HG03565 (cell line): ENCODE results near the gene CLTA.
A peak's percentile ranks its signal among the peaks of the same experiment; 100 is the strongest.
"Not testable (repeated sequence)": the region's sequence is repeated elsewhere in the genome, so short reads cannot be mapped to it uniquely, and the experiment has no call there.

Source experiments
- ATAC-seq: cut with Tn5 transposase; IDR thresholded peaks from one replicate; pipeline ENCODE4 v1.9.1; 2021; ENCODE audit warnings: mild to moderate bottlenecking, moderate library complexity; ENCODE audit not compliant: unreplicated experiment

CLTA gene

GRCh38 chr9:36158122-36158521 lies 32.6 kb upstream of the CLTA start:
- no peak for ATAC-seq

DNA sequence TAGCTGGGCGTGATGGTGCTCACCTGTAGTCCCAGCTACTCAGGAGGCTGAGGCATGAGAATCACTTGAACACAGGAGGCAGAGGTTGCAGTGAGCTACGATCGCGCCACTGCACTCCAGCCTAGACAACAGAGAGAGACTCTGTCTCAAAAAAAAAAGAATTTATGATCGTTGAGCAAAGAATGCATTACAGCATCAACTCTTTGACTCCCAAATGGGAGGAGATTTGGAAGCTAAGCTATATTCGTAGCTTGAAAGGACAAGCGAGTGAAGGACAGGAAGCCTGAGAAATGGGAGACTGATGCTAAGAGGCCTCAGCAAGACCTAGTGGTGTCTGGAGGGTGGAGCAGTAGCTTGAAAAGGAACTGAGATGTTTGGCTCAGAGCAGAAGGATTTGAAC lies 31.8 kb upstream of the CLTA start:
- ATAC-seq, result no peak

- ATAC-seq, result not testable (repeated sequence)
Observed at GRCh38 chr9:36159509-36159908, 31.2 kb upstream of the CLTA start.

- ATAC-seq, result not testable (repeated sequence)
Observed at GRCh38 chr9:36160126-36160525, 30.6 kb upstream of the CLTA start.

- ATAC-seq, result no peak
Observed at GRCh38 chr9:36161187-36161586, 29.5 kb upstream of the CLTA start.

- no peak for ATAC-seq
Observed at GRCh38 chr9:36162211-36162738, 28.4 kb upstream of the CLTA start.

DNA sequence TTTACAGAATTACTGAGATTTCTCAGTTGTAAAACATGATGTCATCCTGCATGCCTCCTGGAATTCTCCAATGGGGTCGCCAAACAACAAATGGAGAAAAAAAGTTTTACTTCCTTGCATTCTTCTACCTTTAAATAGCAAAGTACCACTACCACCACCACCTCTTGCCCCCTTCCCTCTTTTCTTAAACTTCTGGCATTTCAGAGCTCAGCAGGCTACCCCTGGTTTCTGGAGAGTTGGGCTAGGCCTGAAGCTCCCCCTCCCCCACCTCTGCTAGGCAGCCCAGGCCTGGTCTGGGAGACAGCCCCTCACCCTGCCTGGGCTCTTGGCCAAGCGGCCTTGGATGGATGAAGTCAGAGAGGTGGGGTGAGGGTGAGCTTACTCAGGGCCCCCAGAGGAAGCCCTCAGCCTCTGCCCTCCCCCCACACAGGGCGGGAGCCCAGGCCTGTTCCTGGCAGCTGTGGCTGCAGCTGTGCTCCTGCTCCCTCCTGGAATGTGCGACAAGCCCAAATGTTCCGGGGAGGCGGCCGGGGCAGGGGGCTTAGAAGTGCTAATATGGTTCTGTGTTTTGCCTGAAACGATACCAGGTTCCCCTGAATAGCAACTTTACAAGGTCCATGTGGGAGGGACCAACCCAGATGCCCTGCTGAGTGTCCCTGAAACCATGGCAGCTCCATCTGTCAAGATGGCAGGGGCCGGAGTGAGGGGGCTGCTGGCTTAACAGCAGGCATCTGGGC lies 27.5 kb upstream of the CLTA start:
- ATAC-seq, result no peak

DNA sequence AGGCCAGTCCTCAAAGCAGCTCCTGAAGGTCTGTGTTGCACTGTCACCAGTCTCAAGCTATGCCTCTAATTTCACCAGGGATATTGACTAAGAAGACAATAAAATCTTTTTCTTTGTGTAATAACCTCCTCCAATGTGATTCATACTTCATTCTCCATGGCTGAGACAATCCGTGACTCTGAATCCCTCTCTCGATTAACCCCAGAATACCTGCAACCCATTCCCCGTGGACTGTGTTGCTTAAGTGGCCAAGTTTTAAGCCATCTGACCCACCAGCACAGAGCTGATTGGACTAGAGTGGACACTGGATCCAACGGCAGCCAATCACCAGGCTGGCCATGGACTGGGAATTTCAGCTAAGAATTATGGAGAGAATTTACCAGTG lies 26.9 kb upstream of the CLTA start:
- no peak for ATAC-seq

GRCh38 chr9:36164372-36164771 lies 26.3 kb upstream of the CLTA start:
- ATAC-seq, result no peak

- ATAC-seq, result no peak
Observed at GRCh38 chr9:36164989-36165388, 25.7 kb upstream of the CLTA start.

DNA sequence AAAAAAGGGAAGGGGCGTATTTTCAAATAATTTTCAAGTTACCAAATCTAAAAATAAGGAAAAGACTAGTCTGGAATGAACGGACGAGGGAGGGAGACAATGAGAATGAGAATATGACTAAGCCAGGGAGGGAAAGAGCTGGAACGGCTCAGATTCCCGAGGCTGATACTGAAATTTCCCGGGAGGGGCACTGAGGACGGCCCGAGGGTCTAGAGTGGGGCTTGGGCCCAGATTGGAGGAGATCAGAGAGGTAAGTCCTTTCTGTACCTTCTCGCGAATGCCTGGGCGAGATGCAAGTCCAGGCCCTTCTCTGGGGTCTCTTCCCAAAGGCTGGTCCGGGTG lies 24.9 kb upstream of the CLTA start:
- no peak for ATAC-seq

- peak; percentile 68 for ATAC-seq
Observed at GRCh38 chr9:36166168-36166927, 24.4 kb upstream of the CLTA start.

DNA sequence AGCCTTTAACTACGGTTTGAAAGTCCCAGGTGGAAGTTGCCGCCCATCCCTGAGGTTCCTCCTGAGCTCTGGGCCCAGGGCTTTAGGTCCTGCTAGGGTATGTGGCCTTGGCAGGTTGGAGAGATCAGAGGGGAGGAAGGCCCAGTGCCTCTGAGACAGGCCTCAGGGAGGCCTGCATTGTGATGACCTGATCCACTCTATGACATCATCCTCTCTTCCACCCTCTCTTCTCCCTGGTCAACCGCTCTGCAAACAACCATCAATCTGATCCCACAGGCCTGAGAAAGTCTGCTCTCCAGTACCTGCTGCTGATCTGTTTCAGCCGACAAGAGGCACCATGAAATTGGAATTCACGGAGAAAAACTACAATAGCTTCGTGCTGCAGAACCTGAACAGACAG lies 21.6 kb upstream of the CLTA start, which contains the start of gene CCIN:
Gene CCIN (plus strand): TSS at position 223 of the 400 bp plus-strand sequence. CDS start 115 bp downstream, at position 338.
- no peak for ATAC-seq

DNA sequence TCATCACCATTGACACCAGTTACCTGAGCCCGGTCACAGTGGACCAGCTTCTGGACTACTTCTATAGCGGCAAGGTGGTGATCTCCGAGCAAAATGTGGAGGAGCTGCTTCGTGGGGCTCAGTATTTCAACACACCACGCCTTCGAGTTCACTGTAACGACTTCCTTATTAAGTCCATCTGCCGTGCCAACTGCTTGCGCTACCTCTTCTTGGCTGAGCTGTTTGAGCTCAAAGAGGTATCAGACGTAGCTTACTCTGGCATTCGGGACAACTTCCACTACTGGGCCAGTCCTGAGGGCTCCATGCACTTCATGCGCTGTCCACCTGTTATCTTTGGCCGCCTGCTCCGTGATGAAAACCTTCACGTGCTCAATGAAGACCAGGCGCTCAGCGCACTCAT lies 21.0 kb upstream of the CLTA start:
- no peak for ATAC-seq

DNA sequence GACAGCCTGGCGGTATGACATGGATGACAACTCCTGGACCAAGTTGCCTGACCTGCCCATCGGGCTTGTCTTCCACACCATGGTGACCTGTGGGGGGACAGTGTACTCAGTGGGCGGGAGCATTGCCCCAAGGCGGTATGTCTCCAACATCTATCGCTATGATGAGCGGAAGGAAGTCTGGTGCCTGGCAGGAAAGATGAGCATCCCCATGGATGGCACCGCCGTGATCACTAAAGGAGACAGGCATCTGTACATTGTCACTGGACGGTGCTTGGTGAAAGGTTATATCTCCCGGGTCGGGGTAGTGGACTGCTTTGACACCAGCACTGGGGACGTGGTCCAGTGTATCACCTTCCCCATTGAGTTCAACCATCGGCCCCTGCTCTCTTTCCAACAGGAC lies 20.2 kb upstream of the CLTA start:
- no peak for ATAC-seq

GRCh38 chr9:36173861-36174260 lies 16.9 kb upstream of the CLTA start:
- no peak for ATAC-seq

- no peak for ATAC-seq
Observed at GRCh38 chr9:36174271-36174670, 16.4 kb upstream of the CLTA start.

DNA sequence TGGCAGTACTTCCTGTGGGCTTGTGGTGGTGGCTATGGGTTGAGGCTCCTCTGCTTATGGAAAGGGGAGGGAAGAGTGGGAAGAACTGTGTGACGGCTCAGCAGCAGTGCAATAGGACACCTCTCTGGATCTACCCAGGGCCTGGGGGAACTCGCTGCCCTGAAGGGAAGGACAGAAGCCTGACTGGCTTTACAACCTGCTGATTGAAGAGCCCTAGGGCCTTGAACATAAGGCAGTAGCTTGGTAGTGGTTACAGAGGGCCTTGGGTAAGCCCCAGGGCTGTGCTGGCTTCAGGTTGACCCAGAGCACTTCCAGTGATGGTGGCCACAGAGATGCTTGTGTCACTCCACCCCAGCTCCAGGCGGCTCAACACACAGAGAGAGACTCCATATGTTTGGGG lies 16.0 kb upstream of the CLTA start:
- no peak for ATAC-seq

DNA sequence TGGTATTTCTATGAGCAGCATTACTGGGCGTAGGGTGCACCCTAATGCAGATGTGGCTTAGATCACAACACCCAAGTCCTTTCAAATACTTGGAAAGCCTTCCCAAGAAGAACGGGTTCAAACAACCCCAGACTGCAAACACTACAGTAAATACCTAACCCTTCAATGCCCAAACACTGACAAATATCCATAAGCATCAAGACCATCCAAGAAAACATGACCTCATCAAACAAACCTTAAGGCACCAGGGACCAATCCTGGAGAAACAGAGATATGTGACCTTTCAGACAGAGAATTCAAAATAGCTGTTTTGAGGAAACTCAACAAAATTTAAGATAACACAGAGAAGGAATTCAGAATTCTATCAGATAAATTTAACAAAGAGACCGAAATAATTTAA lies 15.5 kb upstream of the CLTA start:
- ATAC-seq, result not testable (repeated sequence)

DNA sequence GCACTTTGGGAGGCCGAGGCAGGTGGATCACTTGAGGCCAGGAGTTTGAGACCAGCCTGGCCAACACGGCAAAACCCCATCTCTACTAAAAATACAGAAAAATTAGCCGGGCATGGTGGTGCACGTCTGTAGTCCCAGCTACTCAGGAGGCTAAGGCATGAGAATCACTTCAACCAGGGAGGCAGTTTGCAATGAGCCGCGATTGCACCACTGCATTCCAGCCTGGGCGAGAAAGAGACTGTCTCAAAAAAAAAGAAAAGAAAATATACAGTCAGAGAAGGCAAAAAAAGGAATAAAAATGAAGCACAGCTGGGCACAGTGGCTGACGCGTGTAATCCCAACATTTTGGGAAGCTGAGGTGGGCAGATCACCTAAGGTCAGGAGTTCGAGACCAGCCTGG lies 14.2 kb upstream of the CLTA start:
- not testable (repeated sequence) for ATAC-seq

DNA sequence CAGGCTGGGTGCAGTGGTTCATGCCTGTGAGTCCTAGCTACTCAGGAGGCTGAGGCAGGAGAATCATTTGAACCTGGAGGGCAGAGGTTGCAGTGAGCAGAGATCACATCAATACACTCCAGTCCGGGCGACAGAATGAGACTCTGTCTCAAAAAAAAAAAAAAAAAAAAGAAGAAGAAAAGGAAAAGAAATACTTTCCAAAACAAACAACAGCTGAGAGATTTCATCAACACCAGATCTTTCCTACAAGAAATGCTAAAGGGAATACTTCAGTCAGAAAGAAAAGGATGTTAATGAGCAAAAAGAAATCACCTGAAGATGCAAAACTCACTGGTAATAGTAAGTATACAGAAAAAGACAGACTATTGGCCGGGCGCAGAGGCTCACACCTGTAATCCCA lies 13.2 kb upstream of the CLTA start:
- ATAC-seq, result no peak

- not testable (repeated sequence) for ATAC-seq
Observed at GRCh38 chr9:36180243-36180642, 10.5 kb upstream of the CLTA start.
